Astrocyte of the hippocampus (primary cell): ENCODE data around the gene TRIM17.

Source experiments
- DNase-seq: peaks from one replicate; pipeline ENCODE4 v3.0.0; 2011; ENCODE audit warnings: low read depth, low spot score

The TRIM17 gene

GRCh38 chr1:228367798-228368791, 48.6 kb downstream of the TRIM17 start:
- DNase-seq, result no peak

- DNase-seq, result no peak
Measured at GRCh38 chr1:228366866-228367741, 49.6 kb downstream of the TRIM17 start.

- no peak for DNase-seq
Measured at GRCh38 chr1:228366062-228366865, 50.4 kb downstream of the TRIM17 start.

- DNase-seq, result no peak
Measured at GRCh38 chr1:228365271-228366061, 51.2 kb downstream of the TRIM17 start.

- no peak for DNase-seq
Measured at GRCh38 chr1:228364706-228365213, 51.9 kb downstream of the TRIM17 start.

GRCh38 chr1:228364068-228364705, 52.5 kb downstream of the TRIM17 start:
- DNase-seq, result no peak

- DNase-seq, result no peak
Measured at GRCh38 chr1:228363686-228364067, 53.0 kb downstream of the TRIM17 start.

GRCh38 chr1:228362884-228363450, 53.7 kb downstream of the TRIM17 start:
- no peak for DNase-seq

- no peak for DNase-seq
Measured at GRCh38 chr1:228362141-228362883, 54.3 kb downstream of the TRIM17 start.

GRCh38 chr1:228361314-228362140, 55.1 kb downstream of the TRIM17 start:
- no peak for DNase-seq

- no peak for DNase-seq
Measured at GRCh38 chr1:228360533-228361313, 55.9 kb downstream of the TRIM17 start.

- DNase-seq, result no peak
Measured at GRCh38 chr1:228359613-228360532, 56.8 kb downstream of the TRIM17 start.

- DNase-seq, result no peak
Measured at GRCh38 chr1:228358764-228359612, 57.7 kb downstream of the TRIM17 start.

- DNase-seq, result no peak
Measured at GRCh38 chr1:228358039-228358763, 58.5 kb downstream of the TRIM17 start.
